SK-N-SH (cell line): ENCODE data around the gene SLC2A10. TPM values are rescaled to one million over a fixed set of nuclear protein-coding genes. Genes with fewer than 3 reads are reported as not detected.

Source experiments
- CTCF ChIA-PET: fragments of 300-600, 350-600 bp; formaldehyde crosslinking; extraction: SDS; loops from one replicate; lab custom pipeline; 2021; lab: Yijun Ruan, JAX
- POLR2A ChIA-PET: fragments of 350-600 bp; sonication (Branson Sonifier 250); formaldehyde crosslinking; extraction: SDS; loops from one replicate; lab custom pipeline; 2020; ENCODE audit warnings: antibody characterized with exemption, inconsistent platforms; lab: Yijun Ruan, JAX
- DNase-seq: peaks from one replicate; pipeline ENCODE4 v3.0.0; 2012
- H2AFZ ChIP-seq: fragments of 200-600 bp; sonication (generic); 2 replicates; pipeline ENCODE4 v1.8.1; 2016; ENCODE audit warnings: antibody characterized with exemption, mild to moderate bottlenecking, low read depth
- H3F3A ChIP-seq: fragments of 200-600 bp; sonication (generic); replicated peaks from 2 replicates; pipeline ENCODE3; 2016; ENCODE audit warnings: antibody characterized with exemption, mild to moderate bottlenecking; ENCODE audit not compliant: insufficient read depth
- H3K27ac ChIP-seq, 2 experiments: fragments of 200-500 bp in 1 of 2; fragments of 200-600 bp in 1 of 2; sonication (Bioruptor generic) in 1 of 2; sonication (generic), shearing (Covaris generic) in 1 of 2; 2 replicates each; pipeline versions ENCODE4 v1.5.1 to v1.6.1; 2014 to 2016; ENCODE audit warnings: low read depth in 2 of 2, inconsistent platforms in 1 of 2, low read length in 1 of 2, mild to moderate bottlenecking in 1 of 2, mixed read lengths in 1 of 2
- H3K27me3 ChIP-seq: fragments of 200-600 bp; sonication (generic), shearing (Covaris generic); 2 replicates; pipeline ENCODE4 v1.6.1; 2016; ENCODE audit warnings: mixed run types; ENCODE audit not compliant: insufficient read depth
- H3K36me3 ChIP-seq, 2 experiments: fragments of 200-500 bp in 1 of 2; fragments of 200-600 bp in 1 of 2; sonication (Bioruptor generic) in 1 of 2; sonication (generic) in 1 of 2; replicated peaks in 1 of 2; 2 replicates each; pipeline versions ENCODE3 to v1.5.1; 2014 to 2016; ENCODE audit warnings: low read length in 1 of 2, mild to moderate bottlenecking in 1 of 2; ENCODE audit not compliant: insufficient read depth in 2 of 2, control insufficient read depth in 1 of 2
- H3K4me1 ChIP-seq, 2 experiments: fragments of 200-500 bp in 1 of 2; fragments of 200-600 bp in 1 of 2; sonication (Bioruptor generic) in 1 of 2; sonication (generic), shearing (Covaris generic) in 1 of 2; 2 replicates each; pipeline versions ENCODE4 v1.5.1 to v1.6.1; 2014 to 2016; ENCODE audit warnings: low read depth in 1 of 2, low read length in 1 of 2, mixed run types in 1 of 2; ENCODE audit not compliant: insufficient read depth in 2 of 2, control insufficient read depth in 1 of 2
- H3K4me2 ChIP-seq: fragments of 200-600 bp; sonication (generic), shearing (Covaris generic); 2 replicates; pipeline ENCODE4 v1.6.1; 2017; ENCODE audit warnings: mixed run types
- H3K4me3 ChIP-seq, 2 experiments: fragments of 200-500 bp in 1 of 2; fragments of 200-600 bp in 1 of 2; sonication (Bioruptor generic) in 1 of 2; sonication (generic), shearing (Covaris generic) in 1 of 2; 2 replicates each; pipeline versions ENCODE4 v1.5.1 to v1.8.1; 2014 to 2016; ENCODE audit warnings: low read depth in 2 of 2, inconsistent platforms in 1 of 2, low read length in 1 of 2, mild to moderate bottlenecking in 1 of 2, mixed read lengths in 1 of 2, moderate library complexity in 1 of 2
- H3K79me2 ChIP-seq: fragments of 200-600 bp; sonication (generic); 2 replicates; pipeline ENCODE4 v1.8.1; 2017; ENCODE audit warnings: mild to moderate bottlenecking; ENCODE audit not compliant: insufficient read depth
- H3K9ac ChIP-seq: fragments of 200-600 bp; sonication (generic); 2 replicates; pipeline ENCODE4 v1.6.1; 2017; ENCODE audit warnings: mixed run types
- H3K9me2 ChIP-seq: fragments of 200-600 bp; sonication (generic); 2 replicates; pipeline ENCODE4 v1.6.1; 2017; ENCODE audit warnings: mixed run types
- H3K9me3 ChIP-seq: fragments of 200-600 bp; sonication (generic); 2 replicates; pipeline ENCODE4 v1.6.1; 2017; ENCODE audit warnings: mixed run types, mild to moderate bottlenecking, moderate library complexity
- H4K20me1 ChIP-seq: fragments of 200-600 bp; sonication (generic); 2 replicates; pipeline ENCODE4 v1.6.1; 2017; ENCODE audit warnings: mild to moderate bottlenecking, mixed run types; ENCODE audit not compliant: insufficient read depth
- EP300 ChIP-seq, 2 experiments: IDR thresholded peaks; 2 replicates each; pipeline versions ENCODE4 v1.4.0 to v1.6.1; 2012; ENCODE audit warnings: borderline replicate concordance in 1 of 2, low read depth in 1 of 2, low read length in 1 of 2
- EZH2phosphoT487 ChIP-seq: fragments of 200-600 bp; sonication (generic); IDR thresholded peaks from 2 replicates; pipeline ENCODE4 v1.6.1; 2017; ENCODE audit warnings: low read depth, mixed run types, mild to moderate bottlenecking, antibody characterized with exemption, moderate library complexity, borderline replicate concordance
- GABPA ChIP-seq: IDR thresholded peaks from 2 replicates; pipeline ENCODE4 v1.4.0; 2012; ENCODE audit warnings: low read depth, mild to moderate bottlenecking
- GATA2 ChIP-seq: sonication (generic); formaldehyde crosslinking; IDR thresholded peaks from 2 replicates; pipeline ENCODE4 v1.5.0; 2020; ENCODE audit warnings: mild to moderate bottlenecking, missing genetic modification reagents
- MXI1 ChIP-seq: IDR thresholded peaks from 2 replicates; pipeline ENCODE4 v1.6.1; 2012; ENCODE audit warnings: mild to moderate bottlenecking, low read depth, low read length, improper control_type of control experiment
- NRF1 ChIP-seq: IDR thresholded peaks from 2 replicates; pipeline ENCODE4 v1.6.1; 2012; ENCODE audit warnings: low read depth, mild to moderate bottlenecking, low read length
- POLR2AphosphoS5 ChIP-seq: IDR thresholded peaks from 2 replicates; pipeline ENCODE4 v1.6.1; 2012; ENCODE audit warnings: low read depth, low read length
- RAD21 ChIP-seq: IDR thresholded peaks from 2 replicates; pipeline ENCODE4 v1.6.1; 2012; ENCODE audit warnings: mild to moderate bottlenecking, low read length
- RCOR1 ChIP-seq: fragments of 150-350 bp; IDR thresholded peaks from 2 replicates; pipeline ENCODE4 v1.6.1; 2017; ENCODE audit warnings: antibody characterized with exemption, low read length
- RFX5 ChIP-seq: IDR thresholded peaks from 2 replicates; pipeline ENCODE4 v1.6.1; 2012; ENCODE audit warnings: mild to moderate bottlenecking, improper control_type of control experiment, low read length
- RXRA ChIP-seq: IDR thresholded peaks from 2 replicates; pipeline ENCODE4 v1.4.0; 2012; ENCODE audit warnings: low read depth, mild to moderate bottlenecking, borderline replicate concordance
- SIN3A ChIP-seq: IDR thresholded peaks from 2 replicates; pipeline ENCODE4 v1.6.1; 2012; ENCODE audit warnings: low read depth, mild to moderate bottlenecking, low read length, moderate library complexity, borderline replicate concordance
- SMC3 ChIP-seq: IDR thresholded peaks from 2 replicates; pipeline ENCODE4 v1.6.1; 2012; ENCODE audit warnings: low read depth, low read length, improper control_type of control experiment
- TAF1 ChIP-seq: IDR thresholded peaks from 2 replicates; pipeline ENCODE4 v1.6.1; 2012; ENCODE audit warnings: low read depth, mild to moderate bottlenecking, low read length, moderate library complexity, borderline replicate concordance
- TCF12 ChIP-seq: IDR thresholded peaks from 2 replicates; pipeline ENCODE4 v1.4.0; 2012
- TEAD4 ChIP-seq: IDR thresholded peaks from 2 replicates; pipeline ENCODE4 v1.4.0; 2012; ENCODE audit warnings: mild to moderate bottlenecking, borderline replicate concordance; ENCODE audit not compliant: insufficient read depth
- YY1 ChIP-seq: IDR thresholded peaks from 2 replicates; pipeline ENCODE4 v1.4.0; 2012; ENCODE audit warnings: low read depth, mild to moderate bottlenecking
- WGBS: methylation state at CpG from one replicate; pipeline ENCODE4 v1.1.6; 2017; ENCODE audit warnings: low lambda C conversion rate; 5-methylcytosine and 5-hydroxymethylcytosine counted together
- polyA plus RNA-seq, 3 experiments: library from polyadenylated mRNA; depleted of rRNA; stranded (reverse); fragments of >200 nt; gene quantifications; 2 replicates each; pipeline ENCODE4 v1.2.3, GENCODE V29; 2012
- TF ChIP-seq, protein P1 (sequence below): IDR thresholded peaks from 2 replicates; pipeline ENCODE4 v1.6.1; 2012; ENCODE audit warnings: mild to moderate bottlenecking, low read depth, low read length, moderate library complexity
- TF ChIP-seq, protein P2 (sequence below): IDR thresholded peaks from 2 replicates; pipeline ENCODE4 v1.4.0; 2012; ENCODE audit warnings: low read depth, borderline replicate concordance
- TF ChIP-seq, protein P3 (sequence below): IDR thresholded peaks from 2 replicates; pipeline ENCODE4 v1.4.0; 2012; ENCODE audit warnings: low read depth

SLC2A10 gene
- polyA plus RNA-seq, 1 of the 3 experiments (the other 2 are of a cell fraction): 12.6 TPM

DNA sequence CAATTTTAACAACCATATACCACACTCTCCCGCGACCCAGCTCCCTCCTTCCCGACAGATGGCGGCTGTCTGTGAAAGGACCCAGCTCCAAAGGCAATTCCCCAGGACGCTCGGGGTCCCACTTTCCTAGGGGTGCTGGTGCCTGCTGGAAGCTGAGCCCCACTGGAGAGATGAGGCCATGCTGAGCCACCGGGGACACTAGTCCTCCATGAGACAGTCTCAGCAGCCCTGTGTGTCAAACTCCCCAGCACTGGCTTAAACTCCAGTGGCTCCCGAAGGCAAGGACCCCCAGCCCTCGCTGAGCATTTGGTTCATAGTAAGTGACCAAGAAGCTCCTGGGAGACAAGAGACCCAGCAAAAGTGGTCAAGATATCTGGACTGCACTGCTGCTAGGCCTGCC lies 52.1 kb downstream of the SLC2A10 start (continued):
- TF ChIP-seq EZH2phosphoT487 (no peak), RAD21 (no peak), TCF12 (no peak), SMC3 (no peak), EP300 (IDR thresholded peaks at IDR 0.05; ENCODE audit: borderline replicate concordance in 1 of 2, low read depth in 1 of 2, low read length in 1 of 2) (no peak), MXI1 (no peak), SIN3A (no peak)
- TF ChIP-seq, protein P1, sequence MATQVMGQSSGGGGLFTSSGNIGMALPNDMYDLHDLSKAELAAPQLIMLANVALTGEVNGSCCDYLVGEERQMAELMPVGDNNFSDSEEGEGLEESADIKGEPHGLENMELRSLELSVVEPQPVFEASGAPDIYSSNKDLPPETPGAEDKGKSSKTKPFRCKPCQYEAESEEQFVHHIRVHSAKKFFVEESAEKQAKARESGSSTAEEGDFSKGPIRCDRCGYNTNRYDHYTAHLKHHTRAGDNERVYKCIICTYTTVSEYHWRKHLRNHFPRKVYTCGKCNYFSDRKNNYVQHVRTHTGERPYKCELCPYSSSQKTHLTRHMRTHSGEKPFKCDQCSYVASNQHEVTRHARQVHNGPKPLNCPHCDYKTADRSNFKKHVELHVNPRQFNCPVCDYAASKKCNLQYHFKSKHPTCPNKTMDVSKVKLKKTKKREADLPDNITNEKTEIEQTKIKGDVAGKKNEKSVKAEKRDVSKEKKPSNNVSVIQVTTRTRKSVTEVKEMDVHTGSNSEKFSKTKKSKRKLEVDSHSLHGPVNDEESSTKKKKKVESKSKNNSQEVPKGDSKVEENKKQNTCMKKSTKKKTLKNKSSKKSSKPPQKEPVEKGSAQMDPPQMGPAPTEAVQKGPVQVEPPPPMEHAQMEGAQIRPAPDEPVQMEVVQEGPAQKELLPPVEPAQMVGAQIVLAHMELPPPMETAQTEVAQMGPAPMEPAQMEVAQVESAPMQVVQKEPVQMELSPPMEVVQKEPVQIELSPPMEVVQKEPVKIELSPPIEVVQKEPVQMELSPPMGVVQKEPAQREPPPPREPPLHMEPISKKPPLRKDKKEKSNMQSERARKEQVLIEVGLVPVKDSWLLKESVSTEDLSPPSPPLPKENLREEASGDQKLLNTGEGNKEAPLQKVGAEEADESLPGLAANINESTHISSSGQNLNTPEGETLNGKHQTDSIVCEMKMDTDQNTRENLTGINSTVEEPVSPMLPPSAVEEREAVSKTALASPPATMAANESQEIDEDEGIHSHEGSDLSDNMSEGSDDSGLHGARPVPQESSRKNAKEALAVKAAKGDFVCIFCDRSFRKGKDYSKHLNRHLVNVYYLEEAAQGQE: no peak
- TF ChIP-seq, protein P2, sequence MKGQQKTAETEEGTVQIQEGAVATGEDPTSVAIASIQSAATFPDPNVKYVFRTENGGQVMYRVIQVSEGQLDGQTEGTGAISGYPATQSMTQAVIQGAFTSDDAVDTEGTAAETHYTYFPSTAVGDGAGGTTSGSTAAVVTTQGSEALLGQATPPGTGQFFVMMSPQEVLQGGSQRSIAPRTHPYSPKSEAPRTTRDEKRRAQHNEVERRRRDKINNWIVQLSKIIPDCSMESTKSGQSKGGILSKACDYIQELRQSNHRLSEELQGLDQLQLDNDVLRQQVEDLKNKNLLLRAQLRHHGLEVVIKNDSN: no peak
- TF ChIP-seq, all 33 proteins: peak for 0

DNA sequence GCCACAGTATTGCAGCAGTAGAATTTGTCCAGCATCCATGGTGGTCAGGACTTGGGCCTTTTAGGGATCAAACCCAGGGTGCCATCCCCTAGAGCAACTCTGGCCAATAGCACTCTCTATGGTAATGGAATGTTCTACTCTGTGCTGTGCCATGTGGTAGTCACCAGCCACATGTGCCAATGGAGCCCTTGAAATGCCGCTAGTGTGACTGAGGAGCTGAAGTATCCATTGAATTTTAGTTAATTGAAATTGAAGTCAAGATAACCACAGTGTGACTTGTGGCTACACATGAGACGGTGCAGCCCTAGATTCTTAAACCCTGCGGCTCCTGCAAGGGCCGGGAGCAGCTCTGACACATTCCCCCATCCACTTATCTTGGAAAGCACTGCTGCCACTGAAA lies 54.6 kb downstream of the SLC2A10 start:
- no peak overlapping the region for H3K4me3 ChIP-seq
- H3K4me2 ChIP-seq: no peak overlapping the region
- POLR2A ChIA-PET: interaction anchor here (0.6 kb wide), 1 partner anchor 97 kb away, joined by 3 read pairs; no protein-coding TSS in a partner anchor
- no peak overlapping the region for H2AFZ ChIP-seq
- H3K9me3 ChIP-seq: no peaks in the 10 kb centered on the region
- TF ChIP-seq, protein P2: no peak
- TF ChIP-seq, protein P1: no peak
- TF ChIP-seq NRF1 (no peak), EZH2phosphoT487 (no peak), TAF1 (no peak), GABPA (no peak), MXI1 (no peak), RAD21 (no peak), TEAD4 (no peak), RFX5 (no peak), SIN3A (no peak), YY1 (no peak), RXRA (no peak), GATA2 (CRISPR knock-in tag) (no peak), SMC3 (no peak), POLR2AphosphoS5 (no peak), RCOR1 (no peak)
- TF ChIP-seq, protein P3, sequence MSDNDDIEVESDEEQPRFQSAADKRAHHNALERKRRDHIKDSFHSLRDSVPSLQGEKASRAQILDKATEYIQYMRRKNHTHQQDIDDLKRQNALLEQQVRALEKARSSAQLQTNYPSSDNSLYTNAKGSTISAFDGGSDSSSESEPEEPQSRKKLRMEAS: no peak
- CTCF ChIA-PET: interaction anchor here (1.2 to 8.5 kb wide), 4 partner anchors 10 to 620 kb away, joined by 3 to 46 read pairs (median 6); no protein-coding TSS in a partner anchor
- H3F3A ChIP-seq: no peaks in the 10 kb centered on the region
- no peaks in the 10 kb centered on the region for H3K9me2 ChIP-seq
- no peaks in the 10 kb centered on the region for H3K36me3 ChIP-seq
- no peak for DNase-seq
- no peaks in the 10 kb centered on the region for H3K79me2 ChIP-seq
- no peaks in the 10 kb centered on the region for H4K20me1 ChIP-seq
- 76% methylated on average over 4 of the region's 4 CpGs for WGBS
- H3K4me1 ChIP-seq: peaks cover 0 to 12% of the 10 kb centered on the region in 2 experiments; a peak in 2 of 4 replicates
- no peak overlapping the region for H3K27ac ChIP-seq
- H3K9ac ChIP-seq: no peak overlapping the region
- no peaks in the 10 kb centered on the region for H3K27me3 ChIP-seq
